ENCODE measurements around the gene NCKAP5L.

Gene NCKAP5L

DNA sequence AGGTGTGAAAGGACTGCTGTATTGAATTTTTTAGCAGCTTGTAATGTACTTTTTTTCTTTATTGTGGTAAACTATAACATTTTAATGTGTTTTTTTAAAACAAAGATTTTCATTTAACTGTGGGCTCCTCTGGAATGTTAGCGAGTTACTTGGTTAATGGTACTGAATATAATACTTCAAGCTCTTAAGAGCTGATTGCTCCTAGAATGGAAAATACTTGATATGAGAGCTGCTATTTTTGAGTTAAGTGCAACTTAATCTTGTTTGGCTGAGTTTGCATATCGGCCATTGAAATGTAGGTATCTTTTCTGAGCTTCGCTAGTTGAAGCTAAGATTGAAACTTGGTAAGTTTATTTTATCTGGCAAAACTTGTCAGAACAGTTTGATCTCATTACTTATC, 79.4 kb downstream of the NCKAP5L start:
- Histone ChIP-seq H3K9ac (ENCODE audit: low read length) (no peak overlapping the region), H3K9me2 (replicated peaks; ENCODE audit: insufficient read depth, low read length) (no peaks in the 10 kb centered on the region)
- TF ChIP-seq EZH2 (optimal IDR thresholded peaks at IDR 0.05; ENCODE audit: low read depth, low read length): no peak
- TF ChIP-seq CTCF (IDR thresholded peaks at IDR 0.05; ENCODE audit: low read length): no peak
- TF ChIP-seq EZH2phosphoT487 (IDR thresholded peaks at IDR 0.05; ENCODE audit: low read length): no peak

DNA sequence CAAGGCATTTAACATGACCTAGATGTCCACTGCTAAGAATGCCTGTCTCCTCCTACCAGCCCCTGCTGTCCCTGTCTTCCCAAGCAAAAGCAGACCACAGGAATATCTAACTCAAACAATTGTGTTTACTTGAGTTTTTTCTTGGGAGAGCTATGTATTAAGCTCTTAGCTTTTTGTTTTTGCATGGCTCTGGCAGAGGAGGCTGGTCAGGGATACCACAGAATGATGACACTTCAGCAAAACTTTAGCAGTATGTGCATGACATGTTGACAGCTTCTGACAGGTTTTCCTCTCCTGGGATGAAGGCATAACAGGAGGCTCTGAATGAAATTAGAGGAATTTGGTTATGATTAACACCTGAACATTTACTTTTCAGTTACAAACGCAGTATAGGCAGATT, 79.9 kb downstream of the NCKAP5L start:
- Histone ChIP-seq H3K4me1 (ENCODE audit: low read length) (peaks cover 36% of the 10 kb centered on the region), H3K27me3 (replicated peaks; ENCODE audit: insufficient read depth, low read length) (no peaks in the 10 kb centered on the region), H3K27ac (ENCODE audit: low read length) (no peak overlapping the region), H3K4me2 (ENCODE audit: low read depth, low read length) (no peak overlapping the region), H3K36me3 (replicated peaks; ENCODE audit: insufficient read depth, low read length) (peaks cover 18% of the 10 kb centered on the region; the same call in 1 of the 2 replicates), H3F3A (ENCODE audit: insufficient read depth, low read length) (peaks cover 13% of the 10 kb centered on the region), H2AFZ (ENCODE audit: low read length) (no peak overlapping the region), H3K9me3 (replicated peaks; ENCODE audit: insufficient read depth, low read length) (no peaks in the 10 kb centered on the region), H3K4me3 (ENCODE audit: low read length) (no peak overlapping the region), H3K9ac (ENCODE audit: low read length) (no peak overlapping the region), H3K79me2 (ENCODE audit: low read length) (peaks cover 100% of the 10 kb centered on the region), H3K9me2 (replicated peaks; ENCODE audit: insufficient read depth, low read length) (no peaks in the 10 kb centered on the region), H4K20me1 (ENCODE audit: insufficient read depth, low read length) (peaks cover 66% of the 10 kb centered on the region)
- DNase-seq: no peak
- TF ChIP-seq EZH2 (optimal IDR thresholded peaks at IDR 0.05; ENCODE audit: low read depth, low read length) (no peak), CTCF (IDR thresholded peaks at IDR 0.05; ENCODE audit: low read length) (no peak), EZH2phosphoT487 (IDR thresholded peaks at IDR 0.05; ENCODE audit: low read length) (no peak)

More for the DNA sequence above, 79.4 kb downstream of the NCKAP5L start:
- Histone ChIP-seq H4K20me1 (ENCODE audit: insufficient read depth, low read length) (peaks cover 63% of the 10 kb centered on the region), H3K27ac (ENCODE audit: low read length) (no peak overlapping the region), H3F3A (ENCODE audit: insufficient read depth, low read length) (peaks cover 18% of the 10 kb centered on the region), H3K79me2 (ENCODE audit: low read length) (peaks cover 100% of the 10 kb centered on the region), H3K36me3 (replicated peaks; ENCODE audit: insufficient read depth, low read length) (peaks cover 17% of the 10 kb centered on the region; the same call in 1 of the 2 replicates), H3K4me2 (ENCODE audit: low read depth, low read length) (no peak overlapping the region), H3K27me3 (replicated peaks; ENCODE audit: insufficient read depth, low read length) (no peaks in the 10 kb centered on the region), H2AFZ (ENCODE audit: low read length) (no peak overlapping the region), H3K4me3 (ENCODE audit: low read length) (no peak overlapping the region), H3K9me3 (replicated peaks; ENCODE audit: insufficient read depth, low read length) (no peaks in the 10 kb centered on the region), H3K4me1 (ENCODE audit: low read length) (peaks cover 39% of the 10 kb centered on the region)
- no peak for DNase-seq

DNA sequence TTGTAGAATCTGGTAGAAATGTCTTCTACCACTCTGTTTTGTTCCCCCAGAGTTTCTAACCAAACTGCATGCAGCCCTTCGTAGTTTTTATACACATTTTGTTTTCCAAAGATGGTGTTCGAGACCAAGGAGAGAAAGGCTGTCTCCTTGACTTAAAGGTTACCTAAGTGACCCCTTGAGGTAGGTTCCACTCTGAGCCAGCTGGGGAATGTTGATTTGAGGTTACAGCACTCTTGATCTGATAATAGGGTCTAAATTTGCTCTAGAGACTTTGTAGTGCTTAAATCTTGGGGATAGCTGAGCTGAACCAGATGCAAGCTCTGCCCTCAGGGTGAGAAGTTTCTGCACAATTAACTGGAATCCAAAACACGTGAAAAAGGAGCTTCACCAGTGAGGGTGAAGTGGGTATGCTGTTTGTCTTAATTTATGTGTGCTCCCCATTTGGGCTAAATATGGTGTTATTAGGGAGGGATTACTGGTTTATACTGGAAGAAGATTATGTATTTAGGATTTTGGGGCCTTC, 83.8 kb downstream of the NCKAP5L start:
- Histone ChIP-seq H2AFZ (ENCODE audit: low read length) (no peak overlapping the region), H3K36me3 (replicated peaks; ENCODE audit: insufficient read depth, low read length) (0 out of 2 replicates have a peak, but pooled peaks cover 5% of the 10 kb centered on the region), H3K4me3 (ENCODE audit: low read length) (no peak overlapping the region), H4K20me1 (ENCODE audit: insufficient read depth, low read length) (peaks cover 44% of the 10 kb centered on the region), H3K9me2 (replicated peaks; ENCODE audit: insufficient read depth, low read length) (no peaks in the 10 kb centered on the region), H3K9ac (ENCODE audit: low read length) (no peak overlapping the region), H3K4me2 (ENCODE audit: low read depth, low read length) (no peak overlapping the region), H3F3A (ENCODE audit: insufficient read depth, low read length) (peaks cover 14% of the 10 kb centered on the region), H3K79me2 (ENCODE audit: low read length) (peaks cover 77% of the 10 kb centered on the region), H3K9me3 (replicated peaks; ENCODE audit: insufficient read depth, low read length) (no peaks in the 10 kb centered on the region), H3K4me1 (ENCODE audit: low read length) (0 out of 2 replicates have a peak, but pooled peaks cover 7% of the 10 kb centered on the region), H3K27ac (ENCODE audit: low read length) (no peak overlapping the region), H3K27me3 (replicated peaks; ENCODE audit: insufficient read depth, low read length) (no peaks in the 10 kb centered on the region)
- DNase-seq: no peak
- TF ChIP-seq CTCF (IDR thresholded peaks at IDR 0.05; ENCODE audit: low read length) (no peak), EZH2 (optimal IDR thresholded peaks at IDR 0.05; ENCODE audit: low read depth, low read length) (no peak), EZH2phosphoT487 (IDR thresholded peaks at IDR 0.05; ENCODE audit: low read length) (no peak)

All from MM.1S (cell line).